KMS-11 (cell line): ENCODE results near the gene PPCDC.

Experiments used
- H2AFZ ChIP-seq: fragments of 200-600 bp; sonication (generic); 2 replicates; pipeline ENCODE4 v1.6.1; 2016; ENCODE audit warnings: antibody characterized with exemption, mixed run types, low read depth
- H3K27ac ChIP-seq: fragments of 200-600 bp; sonication (generic); 2 replicates; pipeline ENCODE4 v1.6.1; 2016; ENCODE audit warnings: mild to moderate bottlenecking, mixed run types
- H3K27me3 ChIP-seq: fragments of 200-600 bp; sonication (generic); 2 replicates; pipeline ENCODE4 v1.6.1; 2017; ENCODE audit warnings: mild to moderate bottlenecking, low read depth, mixed run types, moderate library complexity; ENCODE audit not compliant: insufficient read depth
- H3K36me3 ChIP-seq: fragments of 200-600 bp; sonication (generic); 2 replicates; pipeline ENCODE4 v1.6.1; 2017; ENCODE audit warnings: mild to moderate bottlenecking, mixed run types; ENCODE audit not compliant: insufficient read depth
- H3K4me1 ChIP-seq: fragments of 200-600 bp; sonication (generic); 2 replicates; pipeline ENCODE4 v1.6.1; 2016; ENCODE audit warnings: mild to moderate bottlenecking, low read depth, mixed run types; ENCODE audit not compliant: poor library complexity, severe bottlenecking
- H3K4me2 ChIP-seq: fragments of 200-600 bp; sonication (generic); 2 replicates; pipeline ENCODE4 v1.7.0; 2016; ENCODE audit warnings: mild to moderate bottlenecking, mixed run types
- H3K4me3 ChIP-seq: fragments of 200-600 bp; sonication (generic); IDR thresholded peaks from 2 replicates; pipeline ENCODE4 v1.6.1; 2017; ENCODE audit warnings: low read depth, low read length, mixed read lengths; ENCODE audit not compliant: insufficient read depth
- H3K79me2 ChIP-seq: fragments of 200-600 bp; sonication (generic); 2 replicates; pipeline ENCODE4 v1.6.1; 2016; ENCODE audit warnings: low read depth, mixed run types; ENCODE audit not compliant: insufficient read depth
- H3K9ac ChIP-seq: fragments of 200-600 bp; sonication (generic); 2 replicates; pipeline ENCODE4 v1.6.1; 2016; ENCODE audit warnings: mild to moderate bottlenecking, mixed run types
- H4K20me1 ChIP-seq: fragments of 200-600 bp; sonication (generic); 2 replicates; pipeline ENCODE4 v1.6.1; 2016; ENCODE audit warnings: mild to moderate bottlenecking, mixed run types; ENCODE audit not compliant: insufficient read depth
- TF ChIP-seq, protein P1 (sequence below): fragments of 200-600 bp; sonication (generic); conservative IDR thresholded peaks from 2 replicates; pipeline ENCODE4 v1.6.1; 2017; ENCODE audit warnings: low read depth, mild to moderate bottlenecking, antibody characterized with exemption, low read length, moderate library complexity, mixed read lengths

The PPCDC gene

GRCh38 chr15:75030424-75030823, 7.0 kb downstream of the PPCDC start:
- Histone ChIP-seq H3K9ac (no peak overlapping the region), H3K4me1 (peaks cover 65% of the 10 kb centered on the region), H2AFZ (no peak overlapping the region), H3K27ac (no peak overlapping the region), H3K27me3 (no peaks in the 10 kb centered on the region), H3K4me3 (no peak overlapping the region), H4K20me1 (no peaks in the 10 kb centered on the region), H3K79me2 (no peaks in the 10 kb centered on the region), H3K36me3 (no peaks in the 10 kb centered on the region), H3K4me2 (no peak overlapping the region; the same call in 1 of the 2 replicates)
- TF ChIP-seq, protein P1, sequence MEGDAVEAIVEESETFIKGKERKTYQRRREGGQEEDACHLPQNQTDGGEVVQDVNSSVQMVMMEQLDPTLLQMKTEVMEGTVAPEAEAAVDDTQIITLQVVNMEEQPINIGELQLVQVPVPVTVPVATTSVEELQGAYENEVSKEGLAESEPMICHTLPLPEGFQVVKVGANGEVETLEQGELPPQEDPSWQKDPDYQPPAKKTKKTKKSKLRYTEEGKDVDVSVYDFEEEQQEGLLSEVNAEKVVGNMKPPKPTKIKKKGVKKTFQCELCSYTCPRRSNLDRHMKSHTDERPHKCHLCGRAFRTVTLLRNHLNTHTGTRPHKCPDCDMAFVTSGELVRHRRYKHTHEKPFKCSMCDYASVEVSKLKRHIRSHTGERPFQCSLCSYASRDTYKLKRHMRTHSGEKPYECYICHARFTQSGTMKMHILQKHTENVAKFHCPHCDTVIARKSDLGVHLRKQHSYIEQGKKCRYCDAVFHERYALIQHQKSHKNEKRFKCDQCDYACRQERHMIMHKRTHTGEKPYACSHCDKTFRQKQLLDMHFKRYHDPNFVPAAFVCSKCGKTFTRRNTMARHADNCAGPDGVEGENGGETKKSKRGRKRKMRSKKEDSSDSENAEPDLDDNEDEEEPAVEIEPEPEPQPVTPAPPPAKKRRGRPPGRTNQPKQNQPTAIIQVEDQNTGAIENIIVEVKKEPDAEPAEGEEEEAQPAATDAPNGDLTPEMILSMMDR, result no peak

DNA sequence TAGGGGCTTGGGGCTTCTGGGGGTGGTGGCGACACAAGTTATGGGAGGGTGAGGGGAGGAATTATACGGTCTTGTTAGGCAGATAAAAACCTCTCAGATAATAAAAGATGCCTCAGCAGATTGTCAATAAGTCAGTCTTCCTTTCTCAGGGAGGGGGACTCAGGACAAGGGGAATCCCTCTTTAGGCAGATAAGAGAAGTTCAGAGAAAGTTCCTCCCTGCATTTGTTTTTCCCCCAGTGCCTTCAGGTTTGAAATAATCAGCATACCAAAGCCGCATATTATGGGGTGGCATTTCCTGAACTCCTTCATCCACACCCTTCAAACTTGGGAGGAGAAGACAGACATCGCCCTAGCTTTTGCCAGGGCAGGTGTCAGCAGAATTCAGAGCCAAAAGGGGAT, 8.5 kb downstream of the PPCDC start:
- TF ChIP-seq, protein P1, result no peak
- peak overlapping the region; percentile 56 for H3K4me2 ChIP-seq
- no peak overlapping the region for H3K9ac ChIP-seq
- H3K4me1 ChIP-seq, result peaks cover 57% of the 10 kb centered on the region
- peak overlapping the region; percentile 13; the same call in 1 of the 2 replicates for H3K27ac ChIP-seq
- no peaks in the 10 kb centered on the region for H3K79me2 ChIP-seq
- no peaks in the 10 kb centered on the region for H3K27me3 ChIP-seq
- H4K20me1 ChIP-seq, result no peaks in the 10 kb centered on the region
- H3K4me3 ChIP-seq, result no peak overlapping the region
- H3K36me3 ChIP-seq, result no peaks in the 10 kb centered on the region
- no peak overlapping the region; the same call in 1 of the 2 replicates for H2AFZ ChIP-seq

DNA sequence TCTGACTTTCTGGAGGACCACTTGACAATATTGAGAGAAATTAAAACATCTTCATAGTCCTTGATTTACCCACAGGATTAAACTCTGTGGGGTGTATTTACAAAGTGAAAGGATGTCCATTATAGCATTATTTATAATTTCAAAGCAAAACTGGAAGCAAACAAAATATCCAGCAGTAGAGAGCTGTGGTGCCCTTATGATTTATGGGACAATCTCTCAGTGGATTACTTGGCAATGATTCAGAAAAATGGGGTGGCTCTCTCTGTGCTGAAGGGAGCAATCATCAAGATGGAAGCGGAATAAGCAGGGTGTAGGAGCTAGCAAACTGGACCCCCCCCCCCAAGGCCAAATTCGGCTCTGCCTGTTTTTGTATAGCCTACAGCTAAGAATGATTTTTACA, 9.0 kb downstream of the PPCDC start:
- Histone ChIP-seq H3K27me3 (no peaks in the 10 kb centered on the region), H4K20me1 (no peaks in the 10 kb centered on the region), H3K36me3 (no peaks in the 10 kb centered on the region), H3K9ac (no peak overlapping the region), H3K4me2 (peak overlapping the region; percentile 56), H3K79me2 (no peaks in the 10 kb centered on the region), H3K27ac (peak overlapping the region; percentile 13; the same call in 1 of the 2 replicates), H3K4me3 (no peak overlapping the region), H3K4me1 (peaks cover 52% of the 10 kb centered on the region), H2AFZ (no peak overlapping the region; the same call in 1 of the 2 replicates)
- TF ChIP-seq, protein P1, result no peak

GRCh38 chr15:75033809-75034208, 10.4 kb downstream of the PPCDC start:
- no peaks in the 10 kb centered on the region for H3K79me2 ChIP-seq
- no peak overlapping the region for H3K4me2 ChIP-seq
- H3K27me3 ChIP-seq, result no peaks in the 10 kb centered on the region
- no peaks in the 10 kb centered on the region for H3K36me3 ChIP-seq
- no peaks in the 10 kb centered on the region for H4K20me1 ChIP-seq
- no peak overlapping the region for H3K4me3 ChIP-seq
- no peak overlapping the region for H3K27ac ChIP-seq
- TF ChIP-seq, protein P1, result no peak
- no peak overlapping the region for H2AFZ ChIP-seq
- H3K4me1 ChIP-seq, result peaks cover 51% of the 10 kb centered on the region
- no peak overlapping the region for H3K9ac ChIP-seq
